K562 (cell line): ENCODE results near the gene ZFAND3. TPM values are rescaled to one million over a fixed set of nuclear protein-coding genes. Genes with fewer than 3 reads are reported as not detected.

Experiments
- HEY1 ChIP-seq: fragments of 250-450 bp; sonication (Bioruptor Pico); IDR thresholded peaks from 2 replicates; pipeline ENCODE4 v1.5.0; 2020; ENCODE audit warnings: mild to moderate bottlenecking, moderate library complexity, borderline replicate concordance
- ZNF407 ChIP-seq: fragments of 450-650 bp; IDR thresholded peaks from 2 replicates; pipeline ENCODE4 v1.6.1; 2016; ENCODE audit warnings: low read depth
- polyA plus RNA-seq, 8 experiments: library from polyadenylated mRNA; depleted of rRNA in 4 of 8; stranded (reverse) in 5 of 8; unstranded in 3 of 8; fragments of >200 nt; fragmentation: Nextera tagmentation in 2 of 8; fragmentation: Illumina TruSeq in 1 of 8; extraction: Ambion mirVana in 2 of 8; extraction: Trizol in 1 of 8; gene quantifications; 2 replicates each; pipeline versions ENCODE4 v1.2.1 to v1.2.3, GENCODE V29; 2011 to 2014; ENCODE audit warnings: inconsistent platforms in 1 of 8, missing spikeins in 1 of 8
- total RNA-seq, 7 experiments: library from RNA; depleted of rRNA in 6 of 7; stranded (reverse); fragments of >200 nt in 6 of 7; fragmentation: Illumina TruSeq in 2 of 7; extraction: Trizol in 2 of 7; gene quantifications; 2 replicates each; pipeline versions ENCODE4 v1.2.1 to v1.2.3, GENCODE V29; 2011 to 2021; ENCODE audit warnings: low replicate concordance in 1 of 7

ZFAND3 gene
- total and polyA plus RNA-seq, 9 of the 15 experiments (the other 6 are each of a cell fraction or from before 2014, with no cell fraction given) = 0.81 to 26.6 (median 11.8) TPM

- TF ChIP-seq ZNF407 = no peak
- no peak for TF ChIP-seq HEY1 (CRISPR knock-in tag)
Observed at GRCh38 chr6:37826188-37826587, 6.7 kb downstream of the ZFAND3 start (continued).
